ENCODE data around the gene HP.

- TF ChIP-seq RAD21 (IDR thresholded peaks at IDR 0.05; ENCODE audit: low read depth) = no peak
- TF ChIP-seq ZBTB33 (IDR thresholded peaks at IDR 0.05; ENCODE audit: extremely low read depth, insufficient replicate concordance, low read length) = no peak
- no peak for TF ChIP-seq POLR2A (IDR thresholded peaks at IDR 0.05; ENCODE audit: borderline replicate concordance, extremely low read depth, insufficient read depth, insufficient read length)
- TF ChIP-seq MAX (IDR thresholded peaks at IDR 0.05) = no peak
- TF ChIP-seq EZH2phosphoT487 (IDR thresholded peaks at IDR 0.05; ENCODE audit: borderline replicate concordance) = no peak
- TF ChIP-seq CTCF (IDR thresholded peaks at IDR 0.05 in 2 of 3, conservative IDR thresholded peaks at IDR 0.05 in 1 of 3; ENCODE audit: borderline replicate concordance in 1 of 3, insufficient read depth in 1 of 3, low read depth in 2 of 3, low read length in 2 of 3) = no peak
- no peak for TF ChIP-seq ZFX (IDR thresholded peaks at IDR 0.05)
- TF ChIP-seq CEBPB (IDR thresholded peaks at IDR 0.05; ENCODE audit: low read depth) = no peak
Measured at GRCh38 chr16:72084445-72084844, 30.1 kb downstream of the HP start.
